GM12878 (cell line): ENCODE data around the gene P2RY11. TPM values are rescaled to one million over a fixed set of nuclear protein-coding genes. Genes with fewer than 3 reads are reported as not detected.

Experiments
- ATAC-seq: fragments of 200-7000 bp; cut with Tn5 transposase; 3 replicates; pipeline ENCODE4 v1.9.1; 2020; ENCODE audit warnings: mild to moderate bottlenecking, moderate library complexity
- BruUV-seq: library from RNA; stranded (reverse); fragments of 400-500 nt; replicated peaks from 2 replicates; lab custom pipeline; 2021; lab: Mats Ljungman, UMichigan
- CTCF ChIA-PET: fragments of 300-600 bp; sonication (Branson Sonifier 250); formaldehyde crosslinking; extraction: SDS; loops from one replicate; lab custom pipeline; 2021; ENCODE audit warnings: inconsistent platforms; lab: Yijun Ruan, JAX
- POLR2A ChIA-PET: fragments of 350-600 bp; formaldehyde crosslinking; extraction: SDS; loops from one replicate; lab custom pipeline; 2021; ENCODE audit warnings: inconsistent platforms; lab: Charles Lee
- RAD21 ChIA-PET: fragments of 300-600 bp; sonication (Branson Sonifier 250); formaldehyde crosslinking; loops from one replicate; lab custom pipeline; 2023; ENCODE audit warnings: antibody characterized with exemption; ENCODE audit not compliant: unreplicated experiment; lab: Charles Lee
- SMC1A ChIA-PET: fragments of 300-600 bp; sonication (Branson Sonifier 250); formaldehyde crosslinking; loops from one replicate; lab custom pipeline; 2023; ENCODE audit not compliant: unreplicated experiment, uncharacterized antibody; lab: Charles Lee
- DNase-seq: peaks from one replicate; pipeline ENCODE4 v3.0.0-alpha.2; 2011; ENCODE audit warnings: low read depth, low spot score
- FAIRE-seq: peaks from 3 replicates; lab custom pipeline; 2011; peaks lifted over from hg19 to GRCh38; lab: Jason Lieb, UNC
- H2AFZ ChIP-seq: 2 replicates; pipeline ENCODE4 v1.6.0; 2011; ENCODE audit warnings: low read depth, low read length, control low read depth; ENCODE audit not compliant: control insufficient read depth
- H3K27ac ChIP-seq: 2 replicates; pipeline ENCODE4 v1.5.1; 2011; ENCODE audit warnings: control low read depth; ENCODE audit not compliant: control insufficient read depth, insufficient read depth
- H3K27me3 ChIP-seq, 2 experiments: replicated peaks in 1 of 2; 2 replicates each; pipeline versions ENCODE4 v1.6.0 to v1.6.1; 2011; ENCODE audit warnings: low read length in 1 of 2; ENCODE audit not compliant: control insufficient read depth in 2 of 2, insufficient read depth in 2 of 2
- H3K36me3 ChIP-seq, 2 experiments: 2 replicates each; pipeline ENCODE4 v1.5.1; 2011; ENCODE audit warnings: low read length in 1 of 2; ENCODE audit not compliant: control insufficient read depth in 2 of 2, insufficient read depth in 2 of 2
- H3K4me1 ChIP-seq: 2 replicates; pipeline ENCODE4 v1.6.1; 2011; ENCODE audit warnings: mild to moderate bottlenecking, low read length, moderate library complexity, mixed read lengths; ENCODE audit not compliant: control insufficient read depth, insufficient read depth
- H3K4me2 ChIP-seq: 2 replicates; pipeline ENCODE4 v1.6.0; 2011; ENCODE audit warnings: control low read depth; ENCODE audit not compliant: control insufficient read depth, insufficient read depth
- H3K4me3 ChIP-seq: fragments of 200-600 bp; sonication (generic); 2 replicates; pipeline ENCODE4 v1.5.1; 2016
- H3K79me2 ChIP-seq: 2 replicates; pipeline ENCODE4 v1.6.0; 2011; ENCODE audit warnings: low read length; ENCODE audit not compliant: control insufficient read depth, insufficient read depth
- H3K9ac ChIP-seq: 2 replicates; pipeline ENCODE4 v1.8.0; 2011; ENCODE audit warnings: low read length, control low read depth, mixed read lengths; ENCODE audit not compliant: control insufficient read depth, insufficient read depth
- H3K9me3 ChIP-seq: replicated peaks from 3 replicates; pipeline ENCODE4 v1.5.1; 2011; ENCODE audit warnings: mild to moderate bottlenecking, low read length; ENCODE audit not compliant: control insufficient read depth, insufficient read depth
- H4K20me1 ChIP-seq: 2 replicates; pipeline ENCODE4 v1.6.0; 2011; ENCODE audit not compliant: control insufficient read depth, insufficient read depth
- E4F1 ChIP-seq: fragments of 450-650 bp; IDR thresholded peaks from 2 replicates; pipeline ENCODE4 v1.6.1; 2018; ENCODE audit warnings: borderline replicate concordance, mild to moderate bottlenecking; ENCODE audit not compliant: partially characterized antibody
- EGR1 ChIP-seq, 2 experiments: IDR thresholded peaks; 1 replicate in 1 of 2; 2 replicates in 1 of 2; pipeline ENCODE4 v1.6.1; 2011 to 2012; ENCODE audit warnings: low read depth in 2 of 2, low read length in 2 of 2, borderline replicate concordance in 1 of 2, mild to moderate bottlenecking in 1 of 2, moderate library complexity in 1 of 2
- KDM1A ChIP-seq: fragments of 200-600 bp; sonication (generic); IDR thresholded peaks from 2 replicates; pipeline ENCODE4 v1.6.1; 2016; ENCODE audit warnings: borderline replicate concordance
- MTA3 ChIP-seq: IDR thresholded peaks from 2 replicates; pipeline ENCODE4 v1.6.1; 2012; ENCODE audit warnings: low read length, inconsistent platforms, borderline replicate concordance
- MXI1 ChIP-seq: fragments of 150-350 bp; IDR thresholded peaks from 2 replicates; pipeline ENCODE4 v1.6.1; 2011; ENCODE audit warnings: low read depth, mild to moderate bottlenecking, inconsistent platforms, low read length, improper control_type of control experiment
- NFYB ChIP-seq: IDR thresholded peaks from 2 replicates; pipeline ENCODE4 v1.6.1; 2011; ENCODE audit warnings: low read depth, mild to moderate bottlenecking, low read length, improper control_type of control experiment, moderate library complexity; ENCODE audit not compliant: insufficient read depth
- NRF1 ChIP-seq: conservative IDR thresholded peaks from 2 replicates; pipeline ENCODE4 v1.6.1; 2011; ENCODE audit warnings: mild to moderate bottlenecking, low read depth, low read length, improper control_type of control experiment
- PML ChIP-seq: IDR thresholded peaks from 2 replicates; pipeline ENCODE4 v1.6.1; 2012; ENCODE audit warnings: low read length, inconsistent platforms
- POLR2AphosphoS2 ChIP-seq: IDR thresholded peaks from 2 replicates; pipeline ENCODE4 v1.6.1; 2011; ENCODE audit warnings: low read depth, mild to moderate bottlenecking, low read length, improper control_type of control experiment, moderate library complexity
- ZSCAN29 ChIP-seq: fragments of 450-650 bp; IDR thresholded peaks from 2 replicates; pipeline ENCODE4 v1.6.1; 2017; ENCODE audit warnings: mild to moderate bottlenecking, moderate library complexity
- WGBS: methylation state at CpG from one replicate; pipeline ENCODE4 v1.1.6; 2016; ENCODE audit warnings: low lambda C conversion rate; ENCODE audit not compliant: insufficient replicate concordance, insufficient coverage; ENCODE audit errors: missing lambda C conversion rate; 5-methylcytosine and 5-hydroxymethylcytosine counted together
- in situ Hi-C: fragments of 300-500 bp; cut with MboI; formaldehyde crosslinking; loops from 9 replicates; pipeline ENCODE4 v1.14.3; 2018; ENCODE audit warnings: mixed read lengths
- intact Hi-C: fragments of 100-400 bp; cut with micrococcal nuclease; formaldehyde crosslinking; loops from one replicate; pipeline ENCODE4 v1.14.2; 2022; ENCODE audit not compliant: unreplicated experiment
- polyA plus RNA-seq, 11 experiments: library from polyadenylated mRNA; depleted of rRNA in 4 of 11; unstranded in 6 of 11; stranded (reverse) in 5 of 11; fragments of >200 nt; fragmentation: Nextera tagmentation in 4 of 11; fragmentation: Illumina TruSeq in 1 of 11; extraction: Ambion mirVana in 4 of 11; extraction: Trizol in 1 of 11; gene quantifications; 1 replicate in 1 of 11; 2 replicates in 10 of 11; pipeline versions ENCODE4 v1.2.1 to v1.2.3, GENCODE V29; 2011 to 2016; ENCODE audit warnings: inconsistent platforms in 2 of 11, missing spikeins in 2 of 11, low read depth in 1 of 11
- total RNA-seq, 4 experiments: library from RNA; depleted of rRNA in 3 of 4; stranded (reverse); fragments of >200 nt in 3 of 4; fragmentation: Illumina TruSeq in 1 of 4; extraction: Trizol in 1 of 4; gene quantifications; 2 replicates each; pipeline versions ENCODE4 v1.2.1 to v1.2.3, GENCODE V29; 2013 to 2021

Gene P2RY11
- total and polyA plus RNA-seq, 10 of the 15 experiments (the other 5 are each of a cell fraction or from before 2014, with no cell fraction given): 0.14 to 46.5 (median 7.6) TPM

DNA sequence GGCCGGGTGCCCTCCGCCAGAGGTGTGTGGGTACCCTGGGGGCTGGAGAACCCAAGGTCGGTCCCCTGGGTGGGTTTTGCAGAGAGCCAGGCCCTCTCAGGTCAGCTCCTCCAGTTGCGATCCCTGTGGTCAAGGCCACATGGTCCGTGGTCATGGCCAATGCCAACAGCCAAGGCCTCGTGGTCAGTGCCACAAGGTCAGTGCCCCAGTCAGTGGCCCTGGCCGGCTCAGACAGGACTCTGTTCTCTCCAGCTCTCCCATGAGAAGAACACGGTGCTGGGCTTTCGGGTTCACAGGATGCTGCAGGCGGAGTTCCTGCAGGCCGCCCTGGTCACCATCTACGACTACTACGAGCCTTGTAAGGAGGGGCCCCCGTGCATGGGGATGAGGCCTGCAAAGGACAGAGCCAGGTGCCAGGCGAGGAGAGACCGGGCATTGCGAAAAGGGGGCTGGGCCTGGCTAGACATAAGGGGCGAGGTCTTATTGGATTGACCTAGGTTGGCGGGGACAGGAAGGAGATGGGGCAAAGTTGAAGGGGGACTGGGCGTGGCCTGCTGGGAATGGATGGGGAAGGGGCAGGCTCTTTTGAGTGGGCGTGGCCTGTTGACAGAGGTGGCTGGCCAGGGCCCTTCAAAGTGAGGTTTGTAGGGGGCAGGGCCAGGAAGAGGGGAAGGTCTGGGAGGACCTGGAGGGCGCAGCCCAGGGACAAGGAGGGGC lies 40.6 kb upstream of the P2RY11 start:
- ChIA-PET CTCF (no interaction called here), RAD21 (no interaction called here), POLR2A (no interaction called here), SMC1A (no interaction called here)
- no peak overlapping the region for H3K4me2 ChIP-seq
- no peak for DNase-seq
- no peaks in the 10 kb centered on the region for H3K79me2 ChIP-seq
- FAIRE-seq: no peak
- no peaks in the 10 kb centered on the region for H3K4me1 ChIP-seq
- in situ Hi-C loops (no loop called here), intact Hi-C loops (no loop called here)
- no peaks in the 10 kb centered on the region for H3K36me3 ChIP-seq
- peaks cover 5% of the 10 kb centered on the region; the same call in 2 of the 3 replicates for H3K9me3 ChIP-seq
- TF ChIP-seq POLR2AphosphoS2 (no peak), PML (no peak), E4F1 (no peak), KDM1A (no peak), NFYB (no peak), MXI1 (no peak), MTA3 (no peak), ZSCAN29 (no peak), EGR1 (IDR thresholded peaks at IDR 0.05; ENCODE audit: borderline replicate concordance in 1 of 2, low read depth in 2 of 2, low read length in 2 of 2) (no peak), NRF1 (no peak)
- BruUV-seq: no TSS peak
- no peak for ATAC-seq
- H3K9ac ChIP-seq: no peak overlapping the region
- no peak overlapping the region for H2AFZ ChIP-seq
- no peaks in the 10 kb centered on the region for H3K27me3 ChIP-seq
- no peak overlapping the region for H3K4me3 ChIP-seq
- no peak overlapping the region for H3K27ac ChIP-seq
- H4K20me1 ChIP-seq: no peaks in the 10 kb centered on the region
- WGBS: 46% methylated on average over 22 of the region's 22 CpGs
